ENCODE results near the gene FXYD6.
A peak's percentile ranks its signal among the peaks of the same experiment; 100 is the strongest.

The FXYD6 gene

GRCh38 chr11:117870103-117870952 lies 6.1 kb downstream of the FXYD6 start:
- no peaks in the 10 kb centered on the region for H3K27me3 ChIP-seq (ENCODE audit: insufficient read depth, low read depth)
- H4K20me1 ChIP-seq (ENCODE audit: insufficient read depth): no peaks in the 10 kb centered on the region
- H3K4me1 ChIP-seq (ENCODE audit: low read depth, poor library complexity, severe bottlenecking): peaks cover 24% of the 10 kb centered on the region
- H3K27ac ChIP-seq: peak overlapping the region; percentile 48; the same call in 1 of the 2 replicates
- no peak for TF ChIP-seq CTCF (conservative IDR thresholded peaks at IDR 0.05; ENCODE audit: low read depth, low read length)
- H3K9ac ChIP-seq: no peak overlapping the region
- H3K4me2 ChIP-seq: peak overlapping the region; percentile 39
- H2AFZ ChIP-seq (ENCODE audit: low read depth): peak overlapping the region; percentile 52
- H3K4me3 ChIP-seq (IDR thresholded peaks at IDR 0.05; ENCODE audit: insufficient read depth, low read depth, low read length): no peak overlapping the region
- no peaks in the 10 kb centered on the region for H3K36me3 ChIP-seq (ENCODE audit: insufficient read depth)
- H3K79me2 ChIP-seq (ENCODE audit: insufficient read depth, low read depth): no peaks in the 10 kb centered on the region

GRCh38 chr11:117869604-117870003 lies 6.9 kb downstream of the FXYD6 start:
- Histone ChIP-seq H3K27ac (peak overlapping the region; percentile 48; the same call in 1 of the 2 replicates), H3K36me3 (ENCODE audit: insufficient read depth) (no peaks in the 10 kb centered on the region), H3K9ac (no peak overlapping the region), H3K4me3 (IDR thresholded peaks at IDR 0.05; ENCODE audit: insufficient read depth, low read depth, low read length) (no peak overlapping the region), H3K4me2 (peak overlapping the region; percentile 39), H2AFZ (ENCODE audit: low read depth) (peak overlapping the region; percentile 52), H3K79me2 (ENCODE audit: insufficient read depth, low read depth) (no peaks in the 10 kb centered on the region), H3K27me3 (ENCODE audit: insufficient read depth, low read depth) (no peaks in the 10 kb centered on the region), H4K20me1 (ENCODE audit: insufficient read depth) (no peaks in the 10 kb centered on the region), H3K4me1 (ENCODE audit: low read depth, poor library complexity, severe bottlenecking) (peaks cover 24% of the 10 kb centered on the region)
- no peak for TF ChIP-seq CTCF (conservative IDR thresholded peaks at IDR 0.05; ENCODE audit: low read depth, low read length)

- Histone ChIP-seq H3K9ac (no peak overlapping the region), H3K27me3 (ENCODE audit: insufficient read depth, low read depth) (no peaks in the 10 kb centered on the region), H3K36me3 (ENCODE audit: insufficient read depth) (no peaks in the 10 kb centered on the region), H3K79me2 (ENCODE audit: insufficient read depth, low read depth) (no peaks in the 10 kb centered on the region), H4K20me1 (ENCODE audit: insufficient read depth) (no peaks in the 10 kb centered on the region), H3K4me2 (no peak overlapping the region), H3K27ac (no peak overlapping the region), H3K4me1 (ENCODE audit: low read depth, poor library complexity, severe bottlenecking) (peaks cover 24% of the 10 kb centered on the region), H2AFZ (ENCODE audit: low read depth) (no peak overlapping the region), H3K4me3 (IDR thresholded peaks at IDR 0.05; ENCODE audit: insufficient read depth, low read depth, low read length) (no peak overlapping the region)
- TF ChIP-seq CTCF (conservative IDR thresholded peaks at IDR 0.05; ENCODE audit: low read depth, low read length): no peak
Measured at GRCh38 chr11:117868815-117869561, 7.5 kb downstream of the FXYD6 start.

GRCh38 chr11:117868088-117868487 lies 8.4 kb downstream of the FXYD6 start:
- Histone ChIP-seq H3K79me2 (ENCODE audit: insufficient read depth, low read depth) (no peaks in the 10 kb centered on the region), H4K20me1 (ENCODE audit: insufficient read depth) (no peaks in the 10 kb centered on the region), H3K4me3 (IDR thresholded peaks at IDR 0.05; ENCODE audit: insufficient read depth, low read depth, low read length) (no peak overlapping the region), H3K36me3 (ENCODE audit: insufficient read depth) (no peaks in the 10 kb centered on the region), H3K4me2 (no peak overlapping the region), H3K4me1 (ENCODE audit: low read depth, poor library complexity, severe bottlenecking) (peaks cover 20% of the 10 kb centered on the region), H3K9ac (no peak overlapping the region), H2AFZ (ENCODE audit: low read depth) (no peak overlapping the region), H3K27ac (no peak overlapping the region), H3K27me3 (ENCODE audit: insufficient read depth, low read depth) (no peaks in the 10 kb centered on the region)
- TF ChIP-seq CTCF (conservative IDR thresholded peaks at IDR 0.05; ENCODE audit: low read depth, low read length): no peak

Measured in KMS-11 (cell line).